HCEC 1CT (cell line): Measurements from ENCODE around the gene PIP5K1C.
"Not testable (repeated sequence)": the region's sequence is repeated elsewhere in the genome, so short reads cannot be mapped to it uniquely, and the experiment has no call there.

Experiments
- DNase-seq: peaks from one replicate; pipeline ENCODE4 v3.0.0-alpha.2; 2017

PIP5K1C gene

GRCh38 chr19:3642987-3643673 is 57.1 kb downstream of the PIP5K1C start:
- no peak for DNase-seq

DNA sequence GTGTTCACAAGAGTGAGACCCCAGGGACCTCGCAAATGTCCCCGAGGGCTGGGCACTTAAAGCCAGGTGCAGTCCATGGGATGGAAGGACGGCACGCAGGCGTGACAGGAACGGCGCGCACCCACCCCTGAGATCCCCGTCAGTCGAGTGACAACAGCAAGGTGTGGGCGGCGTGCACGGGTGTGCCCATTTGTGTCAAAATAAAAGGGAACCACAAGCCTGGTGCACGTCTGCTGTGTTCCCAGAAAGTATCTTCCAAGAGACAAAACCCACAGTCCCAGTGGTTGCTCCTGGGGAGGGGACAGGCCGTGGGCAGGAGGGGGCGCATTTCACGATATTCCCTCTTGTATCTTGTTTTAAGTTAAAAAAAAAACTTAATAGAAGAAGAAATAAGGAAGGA is 58.0 kb downstream of the PIP5K1C start:
- DNase-seq, result no peak

- DNase-seq, result no peak
Observed at GRCh38 chr19:3641515-3642269, 58.6 kb downstream of the PIP5K1C start.

GRCh38 chr19:3639479-3639878 is 60.8 kb downstream of the PIP5K1C start:
- DNase-seq, result no peak

GRCh38 chr19:3638208-3639193 is 61.8 kb downstream of the PIP5K1C start:
- no peak for DNase-seq

GRCh38 chr19:3637621-3638020 is 62.6 kb downstream of the PIP5K1C start:
- DNase-seq, result no peak

GRCh38 chr19:3636962-3637361 is 63.3 kb downstream of the PIP5K1C start:
- no peak for DNase-seq

DNA sequence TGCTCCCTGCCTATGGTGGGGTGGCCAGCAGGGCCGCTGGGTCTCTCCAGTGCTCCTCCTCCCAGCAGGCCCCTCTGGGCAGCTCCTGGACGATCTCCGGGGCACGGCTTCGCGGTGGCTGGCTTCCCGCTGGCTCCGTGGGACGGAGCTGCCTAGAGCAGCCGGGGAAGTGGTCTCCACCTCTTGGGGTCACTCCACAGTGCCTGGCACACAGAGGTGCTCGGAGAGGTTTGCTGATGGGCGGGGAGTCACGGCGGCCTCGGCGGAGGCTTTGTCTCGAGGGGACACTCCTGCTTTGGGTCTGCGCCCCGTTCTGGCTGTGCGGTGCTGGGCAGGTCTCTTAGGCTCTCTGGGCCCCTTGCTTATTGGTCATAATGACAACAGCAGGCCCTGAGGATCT is 63.8 kb downstream of the PIP5K1C start:
- DNase-seq, result no peak

DNA sequence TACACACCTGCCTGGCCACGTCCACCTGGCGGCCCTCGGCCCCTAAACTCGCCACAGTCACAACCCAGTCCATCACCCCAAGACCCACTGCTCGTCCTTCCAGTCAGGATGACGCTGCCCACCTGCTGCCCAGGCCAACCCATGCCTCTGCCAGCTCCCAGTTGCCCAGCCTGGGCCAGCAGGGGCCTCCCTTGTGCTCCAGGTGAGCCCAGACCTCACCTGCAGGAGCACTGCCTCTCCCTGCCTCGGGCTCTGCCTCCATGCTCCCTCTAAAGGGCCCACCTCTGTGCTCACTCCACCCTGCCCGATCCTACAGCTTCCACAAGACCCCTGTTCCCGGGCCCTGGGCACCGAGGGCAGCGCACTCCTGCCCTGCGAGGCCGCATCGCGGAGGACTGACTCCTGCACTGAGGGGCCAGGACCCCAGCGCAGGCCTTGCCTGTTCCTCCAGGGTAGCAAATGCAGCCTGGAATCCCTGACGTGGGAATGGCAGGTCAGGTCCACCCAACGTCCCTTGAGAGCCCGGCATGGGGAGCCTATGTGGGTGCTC is 65.7 kb downstream of the PIP5K1C start:
- DNase-seq, result no peak

DNA sequence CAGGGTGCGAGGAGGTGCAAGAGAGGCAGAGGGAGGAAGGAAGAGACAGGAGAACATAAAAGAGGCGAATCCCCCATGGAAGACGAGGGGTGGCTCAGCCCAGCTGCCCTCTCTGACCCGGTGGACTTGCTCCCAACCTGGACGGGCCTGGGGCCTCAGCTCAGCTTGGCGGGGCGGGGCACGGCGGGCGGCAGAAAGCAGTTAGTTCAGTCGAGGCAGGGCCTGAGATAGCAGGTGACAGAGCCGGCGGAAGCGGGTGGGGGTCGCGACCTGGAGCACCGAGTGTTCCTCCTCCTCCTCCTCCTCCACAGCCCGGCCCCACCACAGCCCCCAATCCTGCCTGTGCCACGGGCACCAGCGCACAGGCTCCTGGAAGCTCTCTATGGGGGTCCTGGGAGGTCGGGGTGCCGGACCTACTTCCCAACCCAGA is 66.7 kb downstream of the PIP5K1C start:
- no peak for DNase-seq

- no peak for DNase-seq
Observed at GRCh38 chr19:3632739-3633558, 67.3 kb downstream of the PIP5K1C start.

- DNase-seq, result no peak
Observed at GRCh38 chr19:3632098-3632497, 68.2 kb downstream of the PIP5K1C start.

GRCh38 chr19:3631053-3631861 is 69.0 kb downstream of the PIP5K1C start:
- DNase-seq, result no peak

DNA sequence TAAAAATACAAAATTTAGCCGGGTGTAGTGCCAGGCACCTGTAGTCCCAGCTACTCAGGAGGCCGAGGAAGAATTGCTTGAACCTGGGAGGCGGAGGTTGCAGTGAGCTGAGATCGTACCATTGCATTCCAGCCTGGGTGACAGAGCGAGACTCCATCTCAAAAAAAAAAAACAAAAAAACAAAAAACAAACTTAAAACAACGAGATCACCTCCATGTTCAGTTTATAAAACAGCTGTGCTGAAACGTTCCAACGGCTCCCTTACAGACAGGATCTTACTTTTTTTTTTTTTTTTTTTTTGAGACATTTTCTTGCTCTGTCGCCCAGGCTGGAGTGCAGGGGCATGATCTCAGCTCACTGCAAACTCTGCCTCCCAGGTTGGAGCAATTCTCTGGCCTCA is 71.5 kb downstream of the PIP5K1C start:
- not testable (repeated sequence) for DNase-seq

- no peak for DNase-seq
Observed at GRCh38 chr19:3627351-3627723, 72.9 kb downstream of the PIP5K1C start.

DNA sequence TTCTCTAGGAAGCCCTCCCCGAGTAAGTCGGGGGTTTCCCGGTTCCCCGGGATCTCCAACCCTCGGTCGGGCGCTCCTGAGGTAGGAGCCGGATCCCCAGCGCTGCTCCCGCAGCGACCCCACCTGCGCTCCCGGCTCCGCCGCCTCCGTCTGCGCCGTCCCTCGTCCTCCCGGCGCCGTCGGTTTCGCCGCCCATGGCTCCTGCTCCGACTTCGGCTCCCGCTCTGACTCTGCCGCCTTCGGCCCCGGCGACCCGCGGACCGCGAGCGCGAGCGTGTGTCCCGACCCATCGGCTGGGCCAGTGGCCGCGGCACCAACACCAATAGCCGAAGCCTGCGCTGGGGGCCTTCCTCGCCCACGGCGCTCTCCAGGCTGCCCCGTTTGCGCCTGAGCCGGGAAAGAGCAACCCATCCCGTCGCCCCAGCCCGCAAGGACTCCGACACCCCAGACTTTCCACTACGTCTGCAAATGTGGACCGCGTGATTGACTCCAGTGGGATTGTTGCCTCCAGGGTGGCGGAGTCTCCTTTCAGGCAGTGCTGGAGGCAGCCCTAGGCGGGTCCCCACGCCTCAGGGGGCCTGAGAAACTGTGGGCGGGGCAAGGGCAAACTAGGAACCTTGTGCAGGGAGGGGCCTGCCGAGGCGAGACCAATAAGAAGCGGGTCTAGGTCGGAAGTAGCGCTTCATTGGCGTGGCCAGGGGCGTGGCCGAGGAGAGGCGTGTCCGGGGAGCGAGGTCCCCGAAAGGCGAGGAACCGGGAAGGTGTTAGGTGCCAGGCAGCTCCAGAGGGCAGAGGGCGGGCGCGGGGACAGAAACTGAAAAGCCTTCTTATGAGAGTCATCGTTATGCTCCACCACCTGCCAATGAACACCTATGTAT is 73.6 kb downstream of the PIP5K1C start, which contains the start of gene CACTIN:
Gene CACTIN (minus strand): TSS at position 318 of the 878 bp plus-strand sequence. CDS start 28 bp downstream, at position 290.
- peak; percentile 98 for DNase-seq

- DNase-seq, result no peak
Observed at GRCh38 chr19:3625996-3626472, 74.2 kb downstream of the PIP5K1C start.

GRCh38 chr19:3623716-3624115 is 76.6 kb downstream of the PIP5K1C start:
- DNase-seq, result no peak

GRCh38 chr19:3622224-3622623 is 78.0 kb downstream of the PIP5K1C start:
- no peak for DNase-seq

DNA sequence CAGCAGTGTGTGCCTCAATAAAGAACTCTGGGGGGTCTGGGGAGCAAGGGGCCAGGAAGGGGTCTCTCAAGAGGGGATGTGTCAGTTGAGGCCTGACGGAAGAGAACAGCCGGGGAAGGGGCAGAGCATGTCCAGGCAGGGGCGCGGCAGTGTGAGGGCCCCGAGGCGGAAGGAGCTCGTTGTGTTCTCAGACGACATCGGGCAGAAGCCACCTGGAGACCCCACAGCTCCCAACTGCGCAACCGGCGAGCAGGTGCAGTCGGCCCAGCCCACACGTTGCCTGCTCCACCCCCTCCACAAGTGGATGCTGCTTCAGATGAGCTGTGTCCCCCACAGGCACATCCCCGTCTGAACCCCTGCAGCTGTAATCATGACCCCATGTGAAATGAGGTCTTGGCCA is 78.6 kb downstream of the PIP5K1C start:
- no peak for DNase-seq
